NB4 (cell line): Measurements from ENCODE around the gene TAB2.

Source experiments
- MYC ChIP-seq: IDR thresholded peaks from 2 replicates; pipeline ENCODE4 v1.6.1; 2011; ENCODE audit warnings: low read depth, low read length
- POLR2A ChIP-seq: IDR thresholded peaks from 2 replicates; pipeline ENCODE4 v1.6.1; 2011; ENCODE audit warnings: mild to moderate bottlenecking; ENCODE audit not compliant: insufficient read length; ENCODE audit errors: extremely low read depth
- TF ChIP-seq, protein P1 (sequence below): IDR thresholded peaks from 2 replicates; pipeline ENCODE4 v1.6.1; 2011; ENCODE audit warnings: low read depth, low read length
- TF ChIP-seq, protein P2 (sequence below): IDR thresholded peaks from one replicate; pipeline ENCODE4 v1.5.1; 2012; ENCODE audit warnings: low read depth, low read length

DNA sequence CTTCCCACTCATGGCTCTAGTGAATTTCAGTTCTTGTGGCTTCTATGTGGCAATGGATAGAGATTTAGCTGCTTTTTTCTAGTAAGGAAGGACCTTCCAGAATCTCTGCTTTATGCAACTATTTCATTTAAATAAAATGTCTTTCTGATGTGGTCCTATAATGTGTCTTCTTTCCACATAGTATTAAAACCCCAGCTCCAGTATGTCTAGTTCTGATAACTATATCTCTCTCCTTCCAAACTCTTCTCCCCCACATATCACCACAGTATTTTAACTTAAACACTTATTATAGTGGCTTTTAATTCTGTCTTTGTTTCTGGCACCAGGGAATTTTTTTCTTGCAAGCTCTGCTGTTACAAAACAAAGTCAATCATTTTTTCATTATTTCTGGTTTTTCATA, 41.9 kb downstream of the TAB2 start:
- TF ChIP-seq, protein P1, sequence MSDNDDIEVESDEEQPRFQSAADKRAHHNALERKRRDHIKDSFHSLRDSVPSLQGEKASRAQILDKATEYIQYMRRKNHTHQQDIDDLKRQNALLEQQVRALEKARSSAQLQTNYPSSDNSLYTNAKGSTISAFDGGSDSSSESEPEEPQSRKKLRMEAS: no peak
- TF ChIP-seq POLR2A (no peak), MYC (no peak)
- TF ChIP-seq, protein P2, sequence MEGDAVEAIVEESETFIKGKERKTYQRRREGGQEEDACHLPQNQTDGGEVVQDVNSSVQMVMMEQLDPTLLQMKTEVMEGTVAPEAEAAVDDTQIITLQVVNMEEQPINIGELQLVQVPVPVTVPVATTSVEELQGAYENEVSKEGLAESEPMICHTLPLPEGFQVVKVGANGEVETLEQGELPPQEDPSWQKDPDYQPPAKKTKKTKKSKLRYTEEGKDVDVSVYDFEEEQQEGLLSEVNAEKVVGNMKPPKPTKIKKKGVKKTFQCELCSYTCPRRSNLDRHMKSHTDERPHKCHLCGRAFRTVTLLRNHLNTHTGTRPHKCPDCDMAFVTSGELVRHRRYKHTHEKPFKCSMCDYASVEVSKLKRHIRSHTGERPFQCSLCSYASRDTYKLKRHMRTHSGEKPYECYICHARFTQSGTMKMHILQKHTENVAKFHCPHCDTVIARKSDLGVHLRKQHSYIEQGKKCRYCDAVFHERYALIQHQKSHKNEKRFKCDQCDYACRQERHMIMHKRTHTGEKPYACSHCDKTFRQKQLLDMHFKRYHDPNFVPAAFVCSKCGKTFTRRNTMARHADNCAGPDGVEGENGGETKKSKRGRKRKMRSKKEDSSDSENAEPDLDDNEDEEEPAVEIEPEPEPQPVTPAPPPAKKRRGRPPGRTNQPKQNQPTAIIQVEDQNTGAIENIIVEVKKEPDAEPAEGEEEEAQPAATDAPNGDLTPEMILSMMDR: no peak
